ENCODE results near the gene MEGF10.
"Not testable (repeated sequence)": the region's sequence is repeated elsewhere in the genome, so short reads cannot be mapped to it uniquely, and the experiment has no call there.

The MEGF10 gene

GRCh38 chr5:127307868-127308267 is 17.3 kb downstream of the MEGF10 start:
- DNase-seq (ENCODE audit: low read depth): no peak
- H3K4me3 ChIP-seq (ENCODE audit: low read length): no peak overlapping the region
- no peak for TF ChIP-seq CTCF (IDR thresholded peaks at IDR 0.05; ENCODE audit: insufficient read depth, low read depth, low read length, missing control alignments)

- DNase-seq (ENCODE audit: low read depth); H3K4me3 ChIP-seq (ENCODE audit: low read length): not testable (repeated sequence)
Observed at GRCh38 chr5:127308325-127308724, 17.7 kb downstream of the MEGF10 start.

- DNase-seq (ENCODE audit: low read depth): no peak
- TF ChIP-seq CTCF (IDR thresholded peaks at IDR 0.05; ENCODE audit: insufficient read depth, low read depth, low read length, missing control alignments): no peak
- H3K4me3 ChIP-seq (ENCODE audit: low read length): no peak overlapping the region
Observed at GRCh38 chr5:127308945-127309344, 18.3 kb downstream of the MEGF10 start.

- H3K4me3 ChIP-seq (ENCODE audit: low read length): no peak overlapping the region
- no peak for TF ChIP-seq CTCF (IDR thresholded peaks at IDR 0.05; ENCODE audit: insufficient read depth, low read depth, low read length, missing control alignments)
- no peak for DNase-seq (ENCODE audit: low read depth)
Observed at GRCh38 chr5:127311349-127311748, 20.8 kb downstream of the MEGF10 start.

GRCh38 chr5:127311781-127312525 is 21.4 kb downstream of the MEGF10 start:
- no peak overlapping the region for H3K4me3 ChIP-seq (ENCODE audit: low read length)
- no peak for TF ChIP-seq CTCF (IDR thresholded peaks at IDR 0.05; ENCODE audit: insufficient read depth, low read depth, low read length, missing control alignments)
- no peak for DNase-seq (ENCODE audit: low read depth)

GRCh38 chr5:127313379-127313778 is 22.8 kb downstream of the MEGF10 start:
- no peak for DNase-seq (ENCODE audit: low read depth)
- no peak overlapping the region for H3K4me3 ChIP-seq (ENCODE audit: low read length)
- no peak for TF ChIP-seq CTCF (IDR thresholded peaks at IDR 0.05; ENCODE audit: insufficient read depth, low read depth, low read length, missing control alignments)

- H3K4me3 ChIP-seq (ENCODE audit: low read length): no peak overlapping the region
- TF ChIP-seq CTCF (IDR thresholded peaks at IDR 0.05; ENCODE audit: insufficient read depth, low read depth, low read length, missing control alignments): peak; percentile 90
- DNase-seq (ENCODE audit: low read depth): peak; percentile 65
Observed at GRCh38 chr5:127313847-127314473, 23.4 kb downstream of the MEGF10 start.

Data from epithelial cell of esophagus (primary cell).